Brain microvascular endothelial cell (primary cell): Measurements from ENCODE around the gene KCND2.

Source experiments
- DNase-seq: peaks from one replicate; pipeline ENCODE4 v3.0.0-alpha.2; 2020
- H3K27ac ChIP-seq: fragments of 250-450 bp; sonication (Bioruptor Pico); 2 replicates; pipeline ENCODE4 v1.5.1; 2020; ENCODE audit warnings: mild to moderate bottlenecking, moderate library complexity
- H3K27me3 ChIP-seq: fragments of 250-450 bp; sonication (Bioruptor Pico); replicated peaks from 2 replicates; pipeline ENCODE4 v1.5.1; 2020; ENCODE audit warnings: mild to moderate bottlenecking
- H3K36me3 ChIP-seq: fragments of 250-450 bp; sonication (Bioruptor Pico); replicated peaks from 2 replicates; pipeline ENCODE4 v1.5.1; 2020; ENCODE audit warnings: mild to moderate bottlenecking
- H3K4me3 ChIP-seq: 2 replicates; pipeline ENCODE4 v1.5.1; 2011; ENCODE audit warnings: low read depth, mild to moderate bottlenecking, control low read depth, low read length, moderate library complexity
- in situ Hi-C: cut with HindIII; loops from 2 replicates; pipeline ENCODE4 v1.10.0; 2017; ENCODE audit warnings: low sequenced_read_pairs, low pct_ligation_motif_present
- TF ChIP-seq, protein P1 (sequence below): IDR thresholded peaks from 2 replicates; pipeline ENCODE4 v1.5.1; 2011; ENCODE audit warnings: low read depth, mild to moderate bottlenecking, moderate library complexity, low read length, control low read depth, inconsistent platforms; ENCODE audit errors: missing control alignments

KCND2 gene

DNA sequence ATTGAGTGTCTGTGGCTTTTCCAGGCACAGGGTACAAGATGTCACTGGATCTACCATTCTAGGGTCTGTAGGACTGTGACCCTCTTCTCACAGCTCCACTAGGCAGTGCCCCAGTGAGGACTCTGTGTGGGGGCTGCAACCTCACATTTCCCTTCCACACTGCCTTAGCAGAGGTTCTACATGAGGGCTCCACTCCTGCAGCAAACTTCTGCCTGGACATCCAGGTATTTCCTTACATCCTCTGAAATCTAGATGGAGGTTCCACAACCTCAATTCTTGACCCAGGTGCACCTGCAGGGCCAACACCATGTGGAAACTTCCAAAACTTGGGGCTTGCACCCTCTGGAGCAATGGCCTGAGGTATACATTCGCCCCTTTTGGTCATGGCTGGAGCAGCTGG, 183.7 kb downstream of the KCND2 start:
- Histone ChIP-seq H3K27ac (no peak overlapping the region), H3K36me3 (no peaks in the 10 kb centered on the region), H3K4me3 (no peak overlapping the region), H3K27me3 (no peaks in the 10 kb centered on the region)
- no peak for DNase-seq
- in situ Hi-C loops: no loop called here
- TF ChIP-seq, protein P1, sequence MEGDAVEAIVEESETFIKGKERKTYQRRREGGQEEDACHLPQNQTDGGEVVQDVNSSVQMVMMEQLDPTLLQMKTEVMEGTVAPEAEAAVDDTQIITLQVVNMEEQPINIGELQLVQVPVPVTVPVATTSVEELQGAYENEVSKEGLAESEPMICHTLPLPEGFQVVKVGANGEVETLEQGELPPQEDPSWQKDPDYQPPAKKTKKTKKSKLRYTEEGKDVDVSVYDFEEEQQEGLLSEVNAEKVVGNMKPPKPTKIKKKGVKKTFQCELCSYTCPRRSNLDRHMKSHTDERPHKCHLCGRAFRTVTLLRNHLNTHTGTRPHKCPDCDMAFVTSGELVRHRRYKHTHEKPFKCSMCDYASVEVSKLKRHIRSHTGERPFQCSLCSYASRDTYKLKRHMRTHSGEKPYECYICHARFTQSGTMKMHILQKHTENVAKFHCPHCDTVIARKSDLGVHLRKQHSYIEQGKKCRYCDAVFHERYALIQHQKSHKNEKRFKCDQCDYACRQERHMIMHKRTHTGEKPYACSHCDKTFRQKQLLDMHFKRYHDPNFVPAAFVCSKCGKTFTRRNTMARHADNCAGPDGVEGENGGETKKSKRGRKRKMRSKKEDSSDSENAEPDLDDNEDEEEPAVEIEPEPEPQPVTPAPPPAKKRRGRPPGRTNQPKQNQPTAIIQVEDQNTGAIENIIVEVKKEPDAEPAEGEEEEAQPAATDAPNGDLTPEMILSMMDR: no peak

DNA sequence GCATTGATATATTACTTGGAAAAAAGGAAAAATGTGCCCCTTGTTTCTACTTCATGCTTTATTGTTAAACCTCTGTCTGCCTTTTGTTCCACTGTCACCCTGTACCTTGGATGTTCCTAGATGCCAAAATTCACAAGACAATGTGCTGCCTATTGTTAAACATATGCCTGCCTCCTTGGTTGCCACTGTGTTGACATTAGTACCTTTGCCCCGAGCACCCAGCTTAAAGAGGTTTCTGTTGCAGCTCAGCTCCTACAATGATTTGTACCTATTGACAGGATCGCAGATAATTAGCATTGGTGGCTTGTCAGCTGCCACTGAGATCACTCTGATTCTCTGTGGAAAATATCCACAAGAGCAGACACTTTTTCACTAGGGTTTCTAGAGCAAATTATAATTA, 188.0 kb downstream of the KCND2 start:
- DNase-seq: no peak
- Histone ChIP-seq H3K27me3 (no peaks in the 10 kb centered on the region), H3K4me3 (no peak overlapping the region), H3K36me3 (no peaks in the 10 kb centered on the region), H3K27ac (no peak overlapping the region)
- in situ Hi-C loops: no loop called here
- TF ChIP-seq, protein P1: no peak

DNA sequence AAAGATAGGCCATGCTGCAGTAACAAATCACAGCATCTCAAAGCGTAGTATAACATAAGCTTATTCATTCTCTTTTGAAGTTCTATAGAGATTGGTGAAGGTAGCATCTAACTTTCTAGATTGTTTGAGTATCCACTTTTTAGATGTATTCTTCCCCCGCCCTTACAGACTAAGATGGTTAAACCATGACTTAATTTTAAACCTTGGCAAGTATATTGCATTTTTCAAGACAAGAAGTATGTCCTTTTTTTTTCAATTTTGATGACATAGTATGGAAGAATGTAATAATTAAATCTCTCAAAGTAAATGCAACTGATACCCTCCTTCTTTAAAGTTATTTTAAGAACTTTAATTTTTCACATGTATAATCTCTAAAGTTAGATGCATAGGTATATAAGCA, 190.0 kb downstream of the KCND2 start:
- Histone ChIP-seq H3K27ac (no peak overlapping the region), H3K36me3 (no peaks in the 10 kb centered on the region), H3K27me3 (no peaks in the 10 kb centered on the region), H3K4me3 (no peak overlapping the region)
- DNase-seq: no peak
- in situ Hi-C loops: no loop called here
- TF ChIP-seq, protein P1: no peak

DNA sequence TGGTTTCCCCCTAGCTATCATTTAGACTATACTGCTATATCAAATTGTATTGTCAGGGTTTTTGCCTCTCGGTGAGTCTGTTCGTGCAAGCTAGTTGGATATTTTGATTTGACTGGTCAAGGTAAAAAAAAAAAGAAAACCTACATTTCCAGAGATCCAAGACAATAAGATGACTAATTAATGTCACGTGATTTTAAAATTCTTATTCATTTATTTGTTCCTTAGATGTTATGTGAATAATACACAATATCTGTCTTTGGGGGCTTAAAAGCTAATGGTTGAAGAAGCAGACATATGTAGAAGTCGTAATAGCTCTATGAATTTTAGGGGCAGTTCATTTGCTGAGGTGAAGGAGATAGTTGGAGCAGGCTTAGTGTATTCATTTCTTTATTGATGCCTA, 191.1 kb downstream of the KCND2 start:
- H3K27ac ChIP-seq: no peak overlapping the region
- no peak overlapping the region for H3K4me3 ChIP-seq
- DNase-seq: no peak
- in situ Hi-C loops: no loop called here
- TF ChIP-seq, protein P1: no peak
- H3K36me3 ChIP-seq: no peaks in the 10 kb centered on the region
- H3K27me3 ChIP-seq: no peaks in the 10 kb centered on the region

DNA sequence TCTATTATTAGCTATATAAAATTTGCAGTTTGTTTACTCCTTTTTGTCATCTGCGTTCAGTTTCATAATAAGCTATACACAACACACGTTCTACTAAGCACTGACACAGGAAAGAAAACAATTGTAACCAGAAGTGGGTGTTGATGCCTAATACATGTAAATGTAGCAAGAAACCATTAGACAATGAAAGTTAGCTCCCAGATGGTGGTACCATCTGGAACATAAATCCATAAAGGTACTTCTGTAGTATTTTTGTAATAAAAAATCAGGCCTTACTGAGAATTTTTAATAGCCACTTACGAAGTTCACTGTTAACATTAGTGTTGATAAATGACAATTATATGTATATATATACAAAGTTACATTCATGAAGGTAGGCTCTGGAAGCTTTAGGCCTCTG, 194.7 kb downstream of the KCND2 start:
- Histone ChIP-seq H3K36me3 (no peaks in the 10 kb centered on the region), H3K27me3 (no peaks in the 10 kb centered on the region), H3K27ac (no peak overlapping the region), H3K4me3 (no peak overlapping the region)
- in situ Hi-C loops: no loop called here
- TF ChIP-seq, protein P1: no peak
- DNase-seq: no peak

DNA sequence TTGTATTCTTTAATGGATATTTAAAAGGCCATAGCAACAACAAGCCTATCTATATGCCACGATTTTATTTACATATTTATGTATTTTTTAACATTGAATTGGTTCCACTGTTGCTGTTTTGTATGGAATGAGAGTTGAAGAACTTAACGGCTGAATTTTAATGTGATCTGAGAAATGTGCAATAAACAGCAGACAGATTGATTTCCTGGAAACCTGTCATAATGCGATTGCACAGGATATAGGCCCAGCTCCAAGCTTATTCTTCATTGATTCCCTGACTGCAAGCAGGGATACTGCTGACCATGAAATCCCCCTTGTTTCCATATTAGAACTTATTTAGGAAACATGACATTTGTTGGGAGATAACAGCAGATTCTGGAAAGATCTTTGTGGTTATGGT, 195.6 kb downstream of the KCND2 start:
- no peak overlapping the region for H3K4me3 ChIP-seq
- no peaks in the 10 kb centered on the region for H3K27me3 ChIP-seq
- no peaks in the 10 kb centered on the region for H3K36me3 ChIP-seq
- no peak for DNase-seq
- H3K27ac ChIP-seq: no peak overlapping the region
- TF ChIP-seq, protein P1: no peak
- in situ Hi-C loops: no loop called here
